ENCODE data around the gene EGR1.

Gene EGR1

DNA sequence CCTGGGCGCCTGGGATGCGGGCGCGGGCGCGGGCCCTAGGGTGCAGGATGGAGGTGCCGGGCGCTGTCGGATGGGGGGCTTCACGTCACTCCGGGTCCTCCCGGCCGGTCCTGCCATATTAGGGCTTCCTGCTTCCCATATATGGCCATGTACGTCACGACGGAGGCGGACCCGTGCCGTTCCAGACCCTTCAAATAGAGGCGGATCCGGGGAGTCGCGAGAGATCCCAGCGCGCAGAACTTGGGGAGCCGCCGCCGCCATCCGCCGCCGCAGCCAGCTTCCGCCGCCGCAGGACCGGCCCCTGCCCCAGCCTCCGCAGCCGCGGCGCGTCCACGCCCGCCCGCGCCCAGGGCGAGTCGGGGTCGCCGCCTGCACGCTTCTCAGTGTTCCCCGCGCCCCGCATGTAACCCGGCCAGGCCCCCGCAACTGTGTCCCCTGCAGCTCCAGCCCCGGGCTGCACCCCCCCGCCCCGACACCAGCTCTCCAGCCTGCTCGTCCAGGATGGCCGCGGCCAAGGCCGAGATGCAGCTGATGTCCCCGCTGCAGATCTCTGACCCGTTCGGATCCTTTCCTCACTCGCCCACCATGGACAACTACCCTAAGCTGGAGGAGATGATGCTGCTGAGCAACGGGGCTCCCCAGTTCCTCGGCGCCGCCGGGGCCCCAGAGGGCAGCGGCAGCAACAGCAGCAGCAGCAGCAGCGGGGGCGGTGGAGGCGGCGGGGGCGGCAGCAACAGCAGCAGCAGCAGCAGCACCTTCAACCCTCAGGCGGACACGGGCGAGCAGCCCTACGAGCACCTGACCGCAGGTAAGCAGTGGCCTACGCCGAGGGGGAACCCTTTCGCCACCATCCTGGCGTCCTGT lies at the start of gene EGR1:
Gene EGR1 (plus strand): TSS at position 219 of the 864 bp plus-strand sequence. CDS start 283 bp downstream, at position 502.
- DNase-seq = peak; percentile 84

DNA sequence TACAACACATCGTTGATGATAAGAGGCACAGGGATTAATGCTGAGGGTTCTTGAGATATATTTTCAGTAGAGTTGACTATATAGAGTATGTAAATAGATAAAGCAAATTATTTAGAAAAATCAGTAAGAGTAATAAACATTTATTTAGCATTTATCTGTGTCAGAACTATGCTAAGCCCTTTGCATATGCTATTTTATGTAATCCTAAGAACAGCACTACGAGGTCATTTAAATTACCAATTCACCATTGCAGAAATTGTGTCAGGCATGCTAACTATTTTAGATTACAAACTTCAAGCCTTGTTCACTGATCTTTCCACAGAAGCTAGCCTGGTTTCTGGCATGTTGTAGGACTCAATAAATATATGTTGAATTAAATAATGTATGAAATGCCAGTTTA lies 46.8 kb upstream of the EGR1 start:
- DNase-seq = no peak

DNA sequence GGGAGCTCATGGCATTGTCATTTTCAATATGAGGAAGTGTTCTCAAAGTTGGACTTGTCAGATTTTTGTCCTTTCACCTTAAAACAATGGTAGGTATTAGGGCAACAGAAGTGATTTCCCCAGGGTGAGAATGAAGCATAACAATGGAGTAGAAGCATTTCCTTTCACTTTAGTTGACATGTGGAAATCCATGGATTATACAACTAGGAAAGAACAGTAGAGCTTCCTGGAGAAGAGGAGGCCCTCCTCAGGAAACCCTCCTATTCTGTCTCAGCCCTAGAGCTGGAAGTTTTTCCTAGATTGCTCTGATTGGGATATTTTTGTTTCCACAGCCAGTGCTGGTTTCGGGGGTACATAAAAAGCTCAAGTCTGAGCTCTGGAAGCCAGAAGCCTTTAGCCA lies 40.2 kb upstream of the EGR1 start:
- no peak for DNase-seq

DNA sequence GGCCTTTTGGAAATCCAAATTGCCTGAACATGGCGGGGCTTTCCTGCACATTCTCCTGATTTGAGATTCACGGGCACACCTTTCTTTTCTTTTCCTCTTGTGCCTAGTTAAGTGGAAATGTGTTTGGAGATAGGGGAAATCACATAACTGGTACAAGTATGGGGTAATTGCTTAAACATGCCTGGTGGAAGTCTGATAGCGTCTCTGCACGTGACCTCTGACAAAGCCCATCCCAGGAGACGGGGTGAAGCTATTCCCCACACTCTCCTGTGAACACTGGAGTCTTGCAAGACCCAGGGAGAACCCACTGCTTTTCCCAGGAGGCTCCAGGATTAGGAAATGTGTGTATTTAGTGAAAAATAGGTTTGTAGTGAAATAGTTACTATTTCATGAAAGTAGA lies 29.3 kb upstream of the EGR1 start:
- no peak for DNase-seq

DNA sequence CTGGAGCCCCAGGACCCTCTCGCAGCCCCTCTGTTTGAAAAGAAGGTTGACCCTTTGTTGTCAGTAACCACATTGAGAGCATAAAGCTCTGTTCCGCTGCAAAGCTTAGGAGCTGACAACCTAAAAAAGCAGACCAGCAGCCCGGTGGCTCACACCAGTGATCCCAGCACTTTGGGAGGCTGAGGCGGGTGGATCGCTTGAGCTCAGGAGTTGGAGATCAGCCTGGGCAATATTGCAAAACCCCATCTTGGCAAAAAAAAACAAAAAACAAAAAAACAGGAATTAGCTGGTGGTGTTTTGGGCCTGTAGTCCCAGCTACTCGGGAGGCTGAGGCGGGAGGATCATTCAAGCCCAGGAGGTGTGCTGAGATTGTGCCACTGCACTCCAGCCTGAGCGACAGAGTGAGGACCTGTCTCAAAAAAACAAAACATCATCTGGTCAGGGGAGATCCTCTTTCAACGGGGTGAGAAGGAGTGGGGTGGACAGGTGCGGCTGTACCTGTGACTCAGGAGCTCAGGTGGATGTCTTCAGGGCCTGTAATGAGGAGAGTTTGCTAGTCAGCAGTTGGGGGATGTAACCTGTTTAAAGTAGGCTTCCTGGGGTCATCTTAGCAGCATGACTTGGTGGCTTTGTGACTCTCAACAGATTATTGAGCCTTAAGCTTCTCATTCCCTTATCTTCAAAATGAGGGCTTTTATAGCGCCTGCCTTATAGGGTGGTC lies 27.1 kb upstream of the EGR1 start:
- no peak for DNase-seq

DNA sequence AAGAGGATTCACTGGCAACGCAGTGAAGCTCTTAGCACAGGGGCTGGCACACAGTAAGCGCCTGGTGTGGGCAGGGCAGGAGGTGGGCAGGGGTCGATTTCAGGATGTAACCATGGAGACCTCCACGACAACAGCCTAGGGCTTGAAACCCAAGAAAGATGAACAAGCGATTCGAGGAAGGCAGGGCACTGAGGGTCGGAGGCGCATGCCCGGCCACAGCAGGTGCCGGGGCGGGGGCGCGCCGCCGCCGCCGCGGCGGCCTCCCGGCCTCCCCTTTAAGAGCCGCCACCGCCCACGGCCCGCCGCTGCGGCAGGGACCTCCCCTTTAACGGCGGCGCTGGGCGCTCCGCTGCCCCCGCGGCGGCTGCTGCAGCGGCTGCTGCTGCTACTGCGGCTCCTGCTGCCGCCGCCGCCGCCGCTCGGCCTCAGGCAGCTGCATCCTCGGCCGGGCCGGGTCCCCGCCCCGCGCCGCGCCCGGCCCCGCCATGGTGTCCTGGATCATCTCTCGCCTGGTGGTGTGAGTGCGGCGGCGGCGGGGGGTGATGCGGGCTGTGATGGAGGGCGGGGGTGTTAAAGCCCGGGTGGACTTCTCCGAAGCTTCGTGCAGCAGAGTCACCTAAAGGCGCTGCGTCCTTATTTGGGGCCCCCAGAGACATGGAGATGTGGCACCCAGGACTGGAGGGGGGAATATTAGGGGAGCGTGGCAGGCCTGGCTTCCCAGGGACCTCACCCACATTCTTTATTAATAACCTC lies 26.4 kb upstream of the EGR1 start, which contains the start of gene REEP2:
Gene REEP2 (plus strand): TSS at position 334 of the 753 bp plus-strand sequence. CDS start 152 bp downstream, at position 486.
- no peak for DNase-seq

DNA sequence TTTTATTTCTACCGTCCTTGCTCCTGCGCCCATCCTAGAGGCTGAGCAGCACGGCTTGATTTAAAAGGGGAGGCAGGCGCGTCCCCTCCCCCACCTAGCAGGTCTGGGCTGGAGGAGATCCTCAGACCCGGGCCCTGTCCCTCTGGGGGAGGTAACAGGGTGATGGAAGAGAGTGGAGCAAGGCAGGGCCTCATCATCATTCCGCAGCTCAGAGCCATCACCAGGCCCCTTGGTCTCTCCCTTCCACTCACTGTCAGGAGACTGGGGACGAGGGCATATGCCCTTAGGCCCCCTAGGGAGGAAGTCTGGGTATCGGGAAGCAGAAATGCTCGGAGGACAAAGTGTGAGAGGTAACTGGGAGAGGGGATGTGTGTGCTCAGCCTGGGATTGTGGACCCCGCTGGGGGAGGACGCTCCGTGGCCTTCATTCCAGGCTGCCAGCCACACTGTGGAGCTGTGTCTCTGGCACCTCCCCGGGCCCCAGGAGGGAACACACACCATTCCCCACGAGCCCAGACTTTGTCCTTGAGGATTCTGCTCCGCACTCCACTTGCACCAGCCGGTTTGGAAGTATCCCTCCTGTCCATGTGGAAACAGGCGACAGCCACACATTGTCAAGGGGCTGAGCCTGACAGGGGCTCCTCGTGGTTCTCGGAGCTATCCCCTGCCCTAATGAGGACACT lies 25.7 kb upstream of the EGR1 start:
- no peak for DNase-seq

DNA sequence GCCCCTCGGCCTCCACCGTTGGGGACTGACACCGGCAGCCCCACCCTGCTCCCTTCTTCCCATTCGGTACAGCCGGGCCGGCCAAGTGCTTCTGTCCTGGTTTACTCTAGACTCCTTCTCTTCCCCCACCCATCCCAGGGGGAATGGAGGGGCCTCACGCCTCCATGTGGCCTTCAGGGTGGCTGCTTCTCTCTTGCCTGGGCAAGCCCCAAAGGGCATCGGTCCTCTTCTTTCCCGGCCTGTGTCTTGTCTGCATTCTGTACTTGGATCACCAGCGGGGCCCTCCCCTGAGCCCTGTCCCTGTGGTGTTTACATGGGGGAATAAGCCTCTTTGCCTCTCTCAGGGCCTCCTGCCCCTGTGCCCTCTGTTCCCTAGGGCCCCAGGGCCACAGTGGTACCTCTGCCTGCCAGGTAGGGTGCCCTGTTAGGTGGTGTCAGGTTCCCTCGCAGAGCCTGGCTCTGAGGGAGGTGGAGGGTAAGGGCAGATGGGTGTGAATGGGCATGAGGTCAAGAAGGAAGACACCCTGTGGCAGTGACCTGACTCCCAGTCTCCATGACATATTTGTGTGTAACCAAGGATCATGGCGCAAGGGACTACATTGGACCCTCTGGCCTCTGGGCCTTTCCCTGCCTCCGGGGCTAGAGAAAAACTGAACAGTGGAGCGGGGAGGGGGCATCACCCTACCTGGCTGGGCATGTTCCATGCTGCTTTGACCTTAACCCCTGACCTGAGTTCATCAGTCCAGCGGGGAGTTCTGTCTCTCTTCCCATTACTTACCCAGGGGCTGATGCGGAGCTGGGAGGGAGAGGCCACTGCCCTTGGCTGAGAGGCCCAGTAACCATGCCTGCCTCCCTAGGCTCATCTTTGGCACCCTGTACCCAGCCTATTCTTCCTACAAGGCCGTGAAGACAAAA lies 24.9 kb upstream of the EGR1 start:
- no peak for DNase-seq

DNA sequence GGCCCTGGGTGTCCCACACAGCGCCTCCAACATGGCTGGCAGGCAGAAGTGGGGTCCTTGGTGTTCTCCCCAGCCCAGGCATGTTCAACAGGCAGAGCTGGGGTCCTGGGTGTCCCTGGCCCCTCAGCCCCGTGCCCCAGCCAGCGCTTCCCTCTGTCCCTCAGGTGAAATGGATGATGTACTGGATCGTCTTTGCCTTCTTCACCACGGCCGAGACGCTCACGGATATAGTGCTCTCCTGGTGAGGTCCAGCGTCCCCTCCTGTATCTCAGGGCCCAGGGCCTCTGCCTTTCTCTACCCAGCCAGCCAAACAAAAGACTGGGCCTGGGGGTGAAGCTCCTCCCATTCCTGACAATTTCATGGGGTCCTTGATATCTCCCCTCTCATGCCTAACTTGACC lies 24.1 kb upstream of the EGR1 start:
- no peak for DNase-seq

DNA sequence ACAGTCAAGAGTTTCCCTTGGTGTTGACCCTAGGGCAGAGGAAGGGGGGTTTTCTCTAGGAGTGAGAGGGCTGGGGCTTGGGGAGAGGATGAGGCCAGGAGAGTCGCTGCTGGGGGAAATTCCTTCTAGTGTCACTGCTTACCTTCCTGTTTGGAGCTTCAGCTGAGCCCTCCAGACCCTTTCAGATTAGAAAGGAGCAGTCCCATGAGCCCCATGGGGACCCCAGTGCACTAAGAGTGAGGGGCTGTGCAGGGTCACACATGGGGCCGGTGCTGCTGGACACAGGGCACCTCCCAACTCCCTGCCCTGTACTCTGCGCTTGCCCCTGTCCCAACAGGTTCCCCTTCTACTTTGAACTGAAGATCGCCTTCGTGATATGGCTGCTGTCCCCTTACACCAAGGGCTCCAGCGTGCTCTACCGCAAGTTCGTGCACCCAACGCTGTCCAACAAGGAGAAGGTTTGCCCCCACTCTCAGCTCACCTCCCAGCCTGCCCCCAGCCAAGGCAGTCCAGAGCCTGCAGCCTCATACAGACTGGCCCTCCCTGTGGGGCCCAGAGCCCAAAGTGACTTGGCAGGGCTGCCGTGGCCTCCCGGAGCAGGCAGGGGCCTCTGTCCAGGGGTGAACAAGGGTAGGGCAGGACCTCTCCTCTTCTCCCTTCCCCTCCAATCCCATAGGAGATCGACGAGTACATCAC lies 21.1 kb upstream of the EGR1 start:
- no peak for DNase-seq

DNA sequence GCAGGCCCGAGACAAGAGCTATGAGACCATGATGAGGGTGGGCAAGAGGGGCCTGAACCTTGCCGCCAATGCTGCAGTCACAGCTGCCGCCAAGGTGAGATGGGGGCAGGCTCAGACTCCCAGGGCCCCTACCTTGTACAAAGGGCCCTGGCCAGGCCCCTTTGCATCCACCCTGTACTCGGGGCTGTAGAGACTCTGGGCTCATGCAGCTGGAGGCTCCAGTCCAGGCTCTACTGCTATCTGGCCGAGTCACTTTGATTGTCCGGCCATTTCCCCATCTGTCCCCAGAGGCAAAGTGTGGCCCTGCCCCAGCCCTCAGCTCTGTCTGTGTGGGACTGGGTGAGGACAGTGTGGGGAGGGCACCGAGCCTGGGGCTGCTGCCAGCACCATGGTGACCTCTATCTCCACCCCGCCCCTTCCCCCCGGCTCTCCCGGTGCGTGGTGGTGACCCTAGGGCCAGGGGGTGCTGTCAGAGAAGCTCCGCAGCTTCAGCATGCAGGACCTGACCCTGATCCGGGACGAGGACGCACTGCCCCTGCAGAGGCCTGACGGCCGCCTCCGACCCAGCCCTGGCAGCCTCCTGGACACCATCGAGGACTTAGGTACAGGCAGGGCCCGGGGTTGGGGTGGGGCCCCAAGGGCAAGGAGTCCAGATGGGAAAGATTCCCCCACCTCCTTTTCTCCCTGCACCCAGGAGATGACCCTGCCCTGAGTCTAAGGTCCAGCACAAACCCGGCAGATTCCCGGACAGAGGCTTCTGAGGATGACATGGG lies 20.3 kb upstream of the EGR1 start:
- DNase-seq = no peak

DNA sequence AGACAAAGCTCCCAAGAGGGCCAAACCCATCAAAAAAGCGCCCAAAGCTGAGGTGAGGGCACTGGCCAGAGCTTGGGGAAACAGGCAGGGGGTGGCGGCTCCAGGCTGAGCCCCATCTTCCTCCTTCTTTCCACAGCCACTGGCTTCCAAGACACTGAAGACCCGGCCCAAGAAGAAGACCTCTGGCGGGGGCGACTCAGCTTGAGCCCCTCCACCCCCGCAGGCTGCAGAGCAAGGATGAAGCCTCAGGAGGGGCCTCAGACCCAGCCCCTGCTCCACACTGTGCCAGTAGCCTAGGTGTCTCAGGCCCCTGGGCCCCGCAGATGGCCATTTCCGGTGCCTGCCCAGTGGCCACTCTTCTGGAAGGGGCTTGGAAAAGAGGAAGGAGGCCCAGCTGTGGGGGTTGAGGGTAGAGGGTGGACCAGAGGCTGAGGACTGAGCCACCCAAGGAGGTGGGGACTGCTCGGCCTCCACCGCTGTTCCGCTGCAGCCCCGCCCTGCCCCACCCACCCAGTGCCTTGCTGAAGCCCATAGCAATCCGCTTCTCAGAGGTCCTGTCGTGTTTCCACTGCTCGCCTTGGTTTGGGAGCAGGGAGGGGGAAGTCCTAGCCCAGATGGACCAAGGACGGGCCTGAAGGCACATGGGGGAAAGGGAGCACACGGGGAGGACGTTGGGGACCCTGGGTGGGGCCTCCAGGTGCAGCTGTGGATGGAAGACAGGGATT lies 19.6 kb upstream of the EGR1 start:
- no peak for DNase-seq

DNA sequence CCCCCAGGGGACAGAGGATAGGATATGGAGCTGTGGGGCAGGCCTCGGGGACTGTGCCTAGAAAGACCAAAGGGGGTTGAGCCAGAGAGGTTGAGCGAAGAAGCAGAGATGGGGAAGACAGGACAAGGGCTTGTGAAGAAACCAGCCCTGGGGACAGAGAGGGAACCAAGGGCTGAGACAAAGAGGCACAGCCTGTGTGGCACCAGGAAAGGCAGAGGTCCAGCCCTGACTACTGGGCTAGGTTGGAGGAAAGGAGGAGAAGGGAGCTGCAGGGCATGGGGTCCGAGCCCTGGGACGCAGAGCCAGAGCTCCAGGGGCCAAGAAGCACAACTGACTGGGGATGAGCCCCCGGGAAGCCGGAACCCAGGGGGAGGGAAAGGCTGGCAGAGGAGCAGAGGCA lies 17.2 kb upstream of the EGR1 start:
- no peak for DNase-seq

DNA sequence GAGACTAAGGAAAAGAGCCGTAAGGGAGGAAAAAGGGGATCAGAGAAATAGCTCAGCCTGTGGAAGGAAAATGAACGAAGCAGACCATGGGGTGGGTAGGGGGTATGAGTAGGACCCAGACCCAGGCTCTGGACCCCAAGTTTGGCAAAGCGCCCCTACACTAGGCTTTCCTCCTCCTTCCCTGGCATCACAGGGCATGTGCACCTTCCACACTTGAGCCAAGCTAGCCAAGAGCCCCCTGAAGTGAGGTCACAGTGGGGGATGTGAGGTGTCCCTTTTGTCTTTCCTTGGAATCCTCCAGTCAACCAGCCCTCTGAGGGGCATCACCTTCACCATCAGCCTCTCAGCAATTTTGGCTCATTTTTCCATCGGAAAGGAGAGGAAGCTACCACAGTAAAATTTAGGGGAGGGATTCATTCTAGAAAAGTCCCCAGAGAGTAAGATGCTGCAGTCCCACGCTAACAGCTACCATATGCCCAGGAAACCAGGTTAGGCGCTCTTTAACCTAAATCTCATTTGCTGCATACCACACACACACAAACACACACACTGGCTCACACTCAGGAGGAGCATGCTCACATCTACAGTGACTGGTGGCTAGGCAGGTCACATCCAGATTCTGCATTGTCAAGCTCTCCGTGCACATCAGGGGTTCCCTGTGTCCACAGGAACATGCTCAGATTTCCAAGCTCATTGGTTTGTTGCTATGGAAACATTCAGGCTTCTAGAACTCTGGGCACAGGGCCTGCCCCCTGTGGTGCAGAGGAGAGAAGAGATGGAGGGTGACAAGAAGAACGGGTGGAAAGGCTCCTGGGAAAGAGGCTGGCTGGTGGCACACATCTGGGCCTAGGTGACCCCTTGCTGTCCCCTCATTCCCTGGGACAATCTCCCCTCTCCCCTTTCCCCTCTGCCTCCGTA lies 16.5 kb upstream of the EGR1 start:
- DNase-seq = no peak

DNA sequence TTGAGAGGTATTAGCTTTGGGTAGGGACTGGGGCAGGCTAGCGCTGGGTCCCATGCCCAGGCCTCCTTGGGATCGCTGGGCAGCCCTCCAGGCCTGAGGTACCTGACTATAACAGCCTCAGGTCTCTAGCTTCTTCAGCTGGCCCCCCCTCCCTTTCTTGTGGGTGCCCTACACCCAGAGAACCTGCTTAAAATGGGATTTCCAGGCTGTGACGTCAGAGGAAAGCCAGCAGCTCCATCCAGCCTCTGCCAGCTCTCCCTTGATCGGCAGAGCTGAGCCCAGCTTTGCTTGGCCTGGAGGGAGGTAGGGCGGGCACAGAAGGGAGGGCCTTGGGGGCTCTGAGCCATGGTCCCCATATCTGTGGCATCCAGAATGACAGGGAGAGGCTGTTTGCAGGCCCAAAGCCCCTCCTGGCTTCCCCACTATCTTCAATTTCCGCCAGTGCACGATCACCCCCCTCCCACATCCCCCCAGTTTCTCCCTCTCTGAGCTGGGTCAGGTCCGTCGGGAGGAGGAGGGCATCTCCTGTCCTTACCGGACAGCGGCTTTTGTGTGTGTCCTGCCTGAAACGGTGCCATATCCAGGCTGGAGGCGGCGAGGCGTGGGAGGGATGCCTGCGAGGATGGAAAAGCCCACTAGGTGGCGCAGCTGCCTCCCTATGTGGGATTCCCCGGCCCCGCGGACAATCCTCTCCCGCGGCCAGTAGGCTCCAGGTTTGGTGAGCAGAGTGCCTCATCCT lies 15.6 kb upstream of the EGR1 start:
- DNase-seq = no peak

DNA sequence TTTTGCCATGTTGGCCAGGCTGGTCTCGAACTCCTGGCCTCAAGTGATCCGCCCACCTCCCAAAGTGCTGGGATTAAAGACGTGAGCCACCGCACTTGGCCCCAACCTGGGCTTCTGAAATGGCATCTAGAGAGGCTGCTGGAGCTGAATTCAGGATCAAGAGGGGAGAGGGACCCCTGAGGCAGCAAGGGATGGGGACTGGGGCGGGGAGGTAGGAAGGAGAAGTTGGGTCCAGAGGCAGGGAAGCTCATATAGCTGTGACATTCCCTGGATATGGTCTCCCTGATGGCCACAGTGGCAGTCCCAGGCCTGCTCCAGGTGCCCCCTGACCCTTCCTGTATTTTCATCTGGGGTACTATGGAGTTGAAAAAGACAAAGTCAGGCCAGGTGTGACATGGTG lies 14.3 kb upstream of the EGR1 start:
- DNase-seq = no peak

DNA sequence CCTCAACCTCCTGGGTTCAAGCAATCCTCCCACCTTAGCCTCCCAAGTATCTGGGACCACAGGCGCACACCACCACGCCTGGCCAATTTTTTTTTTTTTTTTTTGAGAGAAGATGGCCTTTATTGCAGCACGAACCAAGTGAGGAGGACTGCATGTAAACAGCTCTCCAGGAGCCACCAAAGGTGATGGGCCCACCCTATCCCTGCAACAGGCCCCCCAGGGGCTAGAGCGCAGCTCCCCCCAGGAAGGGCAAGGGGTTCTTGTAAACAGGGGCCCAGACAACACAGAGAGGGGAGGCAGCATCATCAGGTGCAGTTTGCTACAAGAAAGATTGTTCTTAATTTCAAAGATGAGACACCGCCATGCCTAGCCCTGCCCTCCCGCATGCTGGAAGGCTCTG lies 12.6 kb upstream of the EGR1 start:
- DNase-seq = no peak

DNA sequence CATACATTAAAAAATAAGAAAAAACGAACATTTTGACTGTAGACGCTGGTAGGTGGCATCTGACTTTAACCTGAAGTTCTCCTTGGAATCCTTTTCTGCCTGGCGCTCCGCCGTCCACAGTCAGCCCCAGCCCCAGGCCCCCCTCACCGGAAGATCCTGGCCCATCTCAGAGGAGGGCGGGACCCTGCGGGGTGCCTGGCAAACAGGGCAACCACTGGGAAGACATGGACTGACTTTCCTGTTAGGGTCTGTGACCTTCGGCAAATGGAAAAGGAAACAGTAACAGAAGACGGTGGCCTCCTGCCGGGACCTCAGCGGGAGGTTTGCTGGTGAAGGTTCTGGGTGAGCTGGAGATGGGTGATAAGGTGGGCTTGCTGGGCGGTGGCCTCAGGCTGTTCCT lies 11.7 kb upstream of the EGR1 start:
- DNase-seq = no peak

All from SIG-M5 (cell line).